ENCODE measurements around the gene LHX6.

LHX6 gene

GRCh38 chr9:122236681-122237080 is 7.9 kb upstream of the LHX6 start:
- no peak for DNase-seq (ENCODE audit: low spot score)

GRCh38 chr9:122234022-122234748 is 5.4 kb upstream of the LHX6 start:
- DNase-seq (ENCODE audit: low spot score), result no peak

- no peak for DNase-seq (ENCODE audit: low spot score)
These were observed 4.1 kb upstream of the LHX6 start for GRCh38 chr9:122232796-122233306.

- DNase-seq (ENCODE audit: low spot score), result no peak
These were observed 704 bp upstream of the LHX6 start for GRCh38 chr9:122229485-122229837.

GRCh38 chr9:122228191-122228567 is 578 bp downstream of the LHX6 start:
- DNase-seq (ENCODE audit: low spot score), result no peak

- DNase-seq (ENCODE audit: low spot score), result no peak
These were observed 1.2 kb downstream of the LHX6 start for GRCh38 chr9:122227575-122227900.

GRCh38 chr9:122226758-122227574 is 1.8 kb downstream of the LHX6 start:
- no peak for DNase-seq (ENCODE audit: low spot score)

- DNase-seq (ENCODE audit: low spot score), result no peak
These were observed 2.5 kb downstream of the LHX6 start for GRCh38 chr9:122226142-122226757.

- DNase-seq (ENCODE audit: low spot score), result no peak
These were observed 3.2 kb downstream of the LHX6 start for GRCh38 chr9:122225312-122226141.

- no peak for DNase-seq (ENCODE audit: low spot score)
These were observed 5.3 kb downstream of the LHX6 start for GRCh38 chr9:122223435-122223834.

- DNase-seq (ENCODE audit: low spot score), result no peak
These were observed 6.0 kb downstream of the LHX6 start for GRCh38 chr9:122222791-122223190.

- no peak for DNase-seq (ENCODE audit: low spot score)
These were observed 7.5 kb downstream of the LHX6 start for GRCh38 chr9:122221183-122221811.

GRCh38 chr9:122220673-122221182 is 8.0 kb downstream of the LHX6 start:
- no peak for DNase-seq (ENCODE audit: low spot score)

- DNase-seq (ENCODE audit: low spot score), result no peak
These were observed 8.7 kb downstream of the LHX6 start for GRCh38 chr9:122219856-122220672.

GRCh38 chr9:122218935-122219855 is 9.6 kb downstream of the LHX6 start:
- DNase-seq (ENCODE audit: low spot score), result no peak

- no peak for DNase-seq (ENCODE audit: low spot score)
These were observed 10.5 kb downstream of the LHX6 start for GRCh38 chr9:122218071-122218934.

GRCh38 chr9:122217640-122218039 is 11.1 kb downstream of the LHX6 start:
- DNase-seq (ENCODE audit: low spot score), result no peak

- no peak for DNase-seq (ENCODE audit: low spot score)
These were observed 11.8 kb downstream of the LHX6 start for GRCh38 chr9:122216798-122217418.
